ENCODE data around the gene KIF6. TPM values are rescaled to one million over a fixed set of nuclear protein-coding genes. Genes with fewer than 3 reads are reported as not detected.

Gene KIF6
- total and polyA plus RNA-seq, 2 of the 8 experiments (the other 6 are each of a cell fraction or from before 2014, with no cell fraction given), result 0.53 to 0.65 TPM

DNA sequence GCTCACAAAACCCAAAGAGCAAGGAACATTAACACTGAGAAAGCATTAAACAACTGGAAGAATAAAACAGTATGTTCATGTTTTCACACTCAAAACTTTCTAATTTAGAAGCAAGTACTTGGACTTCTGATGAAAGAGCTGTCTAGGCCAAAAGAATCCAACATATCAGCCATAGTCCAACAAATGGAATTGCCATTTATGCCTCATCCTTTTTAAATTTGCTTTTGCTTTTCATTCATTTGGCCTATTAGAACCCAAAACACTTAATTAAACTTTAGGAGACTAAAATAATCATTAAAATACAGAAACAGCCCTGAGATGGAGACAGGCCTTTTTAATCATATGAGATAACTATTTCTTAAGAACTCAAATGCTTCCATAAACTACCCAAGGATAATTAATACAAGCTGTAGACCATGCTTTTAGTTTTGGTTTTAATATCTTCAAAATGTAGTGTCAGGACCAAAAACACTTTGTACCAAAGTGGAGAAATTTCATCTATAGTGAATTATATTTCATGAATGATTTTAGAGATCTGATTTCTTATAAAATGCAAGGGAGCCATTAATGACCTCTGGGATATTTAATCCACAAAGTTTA lies 166.5 kb downstream of the KIF6 start (continued):
- TF ChIP-seq, protein P1, sequence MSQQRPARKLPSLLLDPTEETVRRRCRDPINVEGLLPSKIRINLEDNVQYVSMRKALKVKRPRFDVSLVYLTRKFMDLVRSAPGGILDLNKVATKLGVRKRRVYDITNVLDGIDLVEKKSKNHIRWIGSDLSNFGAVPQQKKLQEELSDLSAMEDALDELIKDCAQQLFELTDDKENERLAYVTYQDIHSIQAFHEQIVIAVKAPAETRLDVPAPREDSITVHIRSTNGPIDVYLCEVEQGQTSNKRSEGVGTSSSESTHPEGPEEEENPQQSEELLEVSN (IDR thresholded peaks at IDR 0.05), result no peak
- no peak for TF ChIP-seq KDM5A (IDR thresholded peaks at IDR 0.05; ENCODE audit: low read length)

All from H1 (cell line).